Ectodermal cell (in vitro differentiated cells): ENCODE results near the gene PPP2R5D.
A peak's percentile ranks its signal among the peaks of the same experiment; 100 is the strongest.
"Not testable (repeated sequence)": the region's sequence is repeated elsewhere in the genome, so short reads cannot be mapped to it uniquely, and the experiment has no call there.

Source experiments
- H3K27ac ChIP-seq: 2 replicates; pipeline ENCODE4 v1.7.0; 2013; ENCODE audit warnings: mild to moderate bottlenecking, low read depth, low read length; ENCODE audit not compliant: insufficient read depth, poor library complexity, severe bottlenecking
- H3K27me3 ChIP-seq: 2 replicates; pipeline ENCODE4 v1.7.0; 2013; ENCODE audit warnings: mild to moderate bottlenecking, low read length; ENCODE audit not compliant: insufficient read depth, control insufficient read depth, poor library complexity, severe bottlenecking
- H3K36me3 ChIP-seq: one replicate; pipeline ENCODE4 v1.7.0; 2013; ENCODE audit warnings: low read length; ENCODE audit not compliant: control insufficient read depth, insufficient read depth
- H3K4me1 ChIP-seq: one replicate; pipeline ENCODE4 v1.7.0; 2013; ENCODE audit warnings: low read length; ENCODE audit not compliant: control insufficient read depth, insufficient read depth
- H3K4me3 ChIP-seq: 2 replicates; pipeline ENCODE4 v1.7.0; 2013; ENCODE audit warnings: low read depth, low read length, control low read depth; ENCODE audit not compliant: insufficient read depth
- H3K9me3 ChIP-seq: 2 replicates; pipeline ENCODE4 v1.7.0; 2013; ENCODE audit warnings: mild to moderate bottlenecking, low read length, moderate library complexity; ENCODE audit not compliant: control insufficient read depth
- WGBS, 2 experiments: methylation state at CpG; one replicate each; pipeline ENCODE4 v1.1.7; 2013; ENCODE audit warnings: missing lambda C conversion rate in 2 of 2; 5-methylcytosine and 5-hydroxymethylcytosine counted together

PPP2R5D gene

GRCh38 chr6:42942444-42942843 lies 41.9 kb upstream of the PPP2R5D start:
- Histone ChIP-seq H3K27ac (no peak overlapping the region), H3K9me3 (no peaks in the 10 kb centered on the region), H3K4me3 (no peak overlapping the region), H3K27me3 (no peaks in the 10 kb centered on the region), H3K4me1 (no peaks in the 10 kb centered on the region), H3K36me3 (peaks cover 6% of the 10 kb centered on the region)
- 91 to 93% methylated on average over 7 of the region's 7 CpGs for WGBS, 2 experiments

GRCh38 chr6:42947950-42948349 lies 36.4 kb upstream of the PPP2R5D start:
- Histone ChIP-seq H3K36me3 (no peaks in the 10 kb centered on the region), H3K27me3 (no peaks in the 10 kb centered on the region), H3K4me1 (no peaks in the 10 kb centered on the region), H3K27ac (no peak overlapping the region), H3K9me3 (no peaks in the 10 kb centered on the region), H3K4me3 (no peak overlapping the region)

DNA sequence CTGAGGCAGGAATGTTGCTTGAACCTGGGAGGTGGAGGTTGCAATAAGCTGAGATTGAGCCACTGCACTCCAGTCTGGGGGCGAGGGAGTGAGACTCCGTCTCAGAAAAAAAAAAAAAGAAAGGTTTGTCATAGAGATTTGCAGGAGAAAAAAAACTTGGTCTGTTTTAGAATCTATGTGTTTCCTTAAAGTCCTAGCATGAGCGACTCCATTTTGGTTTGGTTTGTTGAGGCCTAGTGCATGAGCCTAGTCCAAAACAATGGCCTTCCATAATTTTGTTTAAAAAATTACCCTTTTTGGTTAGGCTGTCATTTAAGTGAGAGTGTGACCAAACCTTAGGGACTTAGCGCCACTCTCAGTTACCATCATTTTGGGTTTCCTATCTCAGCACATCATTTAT lies 32.0 kb upstream of the PPP2R5D start:
- Histone ChIP-seq H3K36me3 (no peaks in the 10 kb centered on the region), H3K4me3 (no peak overlapping the region)

DNA sequence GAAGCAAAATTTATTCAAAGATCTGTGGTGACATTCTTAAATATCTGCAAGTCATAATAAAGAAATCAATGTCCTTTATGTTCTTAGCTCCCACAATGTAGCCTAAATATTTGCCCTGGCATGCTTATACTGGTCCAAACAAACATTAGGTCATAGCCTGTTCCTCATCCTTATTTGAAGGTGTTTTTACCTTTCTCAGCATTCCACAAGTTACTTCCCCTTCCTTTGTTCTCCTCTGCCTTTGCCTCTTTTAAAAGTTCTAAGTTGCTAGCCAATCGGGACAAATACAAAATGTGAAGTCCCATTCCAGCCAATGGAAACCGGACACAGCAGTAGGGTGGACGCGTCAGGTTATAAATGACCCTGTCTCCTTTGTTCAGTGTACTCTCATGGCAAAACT lies 30.0 kb upstream of the PPP2R5D start:
- H3K4me1 ChIP-seq, H3K9me3 ChIP-seq, H3K36me3 ChIP-seq, H3K27me3 ChIP-seq, H3K4me3 ChIP-seq, H3K27ac ChIP-seq: not testable (repeated sequence)
- WGBS, 2 experiments = 95 to 97% methylated on average over 4 of the region's 4 CpGs

More for the DNA sequence above, 32.0 kb upstream of the PPP2R5D start:
- Histone ChIP-seq H3K27ac (no peak overlapping the region), H3K9me3 (no peaks in the 10 kb centered on the region), H3K4me1 (no peaks in the 10 kb centered on the region), H3K27me3 (no peaks in the 10 kb centered on the region)
- 93% methylated on average over 4 of the region's 4 CpGs for WGBS, 2 experiments

- Histone ChIP-seq H3K27me3 (peaks cover 36% of the 10 kb centered on the region), H3K9me3 (no peaks in the 10 kb centered on the region), H3K4me3 (no peak overlapping the region), H3K27ac (no peak overlapping the region), H3K36me3 (no peaks in the 10 kb centered on the region), H3K4me1 (no peaks in the 10 kb centered on the region)
- WGBS, 2 experiments = 91 to 94% methylated on average over 8 of the region's 8 CpGs
These were observed 26.2 kb upstream of the PPP2R5D start for GRCh38 chr6:42958125-42958524.

- H3K4me3 ChIP-seq = no peak overlapping the region
These were observed 24.5 kb upstream of the PPP2R5D start for GRCh38 chr6:42959917-42960242.

DNA sequence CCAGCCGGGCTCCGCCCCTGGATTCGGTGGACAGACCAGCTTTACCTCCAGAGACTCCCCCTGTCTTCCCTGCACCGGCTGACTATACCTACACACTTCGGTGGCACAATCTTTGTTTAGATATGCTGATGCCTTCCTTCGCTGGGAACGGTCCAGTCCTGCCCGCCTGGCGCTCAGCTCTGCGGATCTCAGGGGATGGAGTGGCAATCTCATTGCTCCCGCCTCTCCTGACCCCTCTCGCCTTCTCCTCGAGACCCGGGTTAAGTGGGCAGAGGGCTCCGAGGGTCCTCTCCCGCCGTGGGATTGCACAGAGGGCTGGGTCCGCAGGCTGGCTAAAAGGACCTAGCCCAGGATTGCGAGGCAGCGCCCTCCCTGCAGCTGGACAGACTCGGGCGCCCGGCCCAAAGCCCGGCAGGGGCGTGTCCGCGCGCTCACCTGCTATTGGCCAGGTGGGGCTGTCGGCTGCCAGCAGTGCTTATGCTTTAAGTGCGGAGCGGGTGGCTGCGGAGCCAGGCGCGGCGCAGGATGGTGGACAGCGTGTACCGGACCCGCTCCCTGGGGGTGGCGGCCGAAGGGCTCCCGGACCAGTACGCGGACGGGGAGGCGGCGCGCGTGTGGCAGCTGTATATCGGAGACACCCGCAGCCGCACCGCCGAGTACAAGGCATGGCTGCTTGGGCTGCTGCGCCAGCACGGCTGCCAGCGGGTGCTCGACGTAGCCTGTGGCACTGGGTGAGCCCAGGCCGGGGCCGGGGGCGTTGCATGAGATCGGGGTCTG lies 23.9 kb upstream of the PPP2R5D start, which contains the start of gene GNMT:
Gene GNMT (plus strand): TSS at position 512 of the 777 bp plus-strand sequence. CDS start 14 bp downstream, at position 526.
- Histone ChIP-seq H3K27me3 (peaks cover 36% of the 10 kb centered on the region), H3K9me3 (no peaks in the 10 kb centered on the region), H3K4me3 (peak within 1 kb of the TSS; percentile 34), H3K27ac (no peak within 1 kb of the TSS), H3K4me1 (no peaks in the 10 kb centered on the region), H3K36me3 (no peaks in the 10 kb centered on the region)
- 4% methylated on average over 62 of the region's 62 CpGs for WGBS, 2 experiments

More at GRCh38 chr6:42959917-42960242, 24.5 kb upstream of the PPP2R5D start:
- Histone ChIP-seq H3K27me3 (peaks cover 36% of the 10 kb centered on the region), H3K9me3 (no peaks in the 10 kb centered on the region), H3K27ac (no peak overlapping the region), H3K4me1 (no peaks in the 10 kb centered on the region), H3K36me3 (no peaks in the 10 kb centered on the region)
- WGBS, 2 experiments = 40 to 41% methylated on average over 13 of the region's 13 CpGs

GRCh38 chr6:42961020-42961470 lies 23.3 kb upstream of the PPP2R5D start:
- WGBS, 2 experiments = 39 to 41% methylated on average over 15 of the region's 15 CpGs
- peak overlapping the region; percentile 34 for H3K4me3 ChIP-seq
- H3K9me3 ChIP-seq = no peaks in the 10 kb centered on the region

DNA sequence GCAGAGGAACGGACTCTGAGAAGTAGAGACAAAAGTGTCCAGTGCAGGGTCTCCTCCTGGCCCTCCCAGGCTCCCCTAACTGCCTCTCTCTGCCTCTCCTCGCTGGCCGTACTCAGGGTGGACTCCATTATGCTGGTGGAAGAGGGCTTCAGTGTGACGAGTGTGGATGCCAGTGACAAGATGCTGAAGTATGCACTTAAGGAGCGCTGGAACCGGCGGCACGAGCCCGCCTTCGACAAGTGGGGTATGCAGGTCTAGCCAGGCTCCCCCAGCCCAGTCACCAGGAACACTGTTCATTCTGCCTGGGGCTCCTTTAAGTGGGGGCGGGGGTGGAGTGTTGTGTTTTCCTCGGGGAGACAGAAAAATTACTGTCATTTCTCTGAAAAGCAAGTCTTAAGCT lies 22.3 kb upstream of the PPP2R5D start:
- WGBS, 2 experiments = 94% methylated on average over 12 of the region's 12 CpGs
- Histone ChIP-seq H3K4me1 (no peaks in the 10 kb centered on the region), H3K4me3 (no peak overlapping the region), H3K9me3 (no peaks in the 10 kb centered on the region), H3K36me3 (no peaks in the 10 kb centered on the region), H3K27me3 (peaks cover 36% of the 10 kb centered on the region), H3K27ac (no peak overlapping the region)

More at GRCh38 chr6:42961020-42961470, 23.3 kb upstream of the PPP2R5D start:
- Histone ChIP-seq H3K27ac (no peak overlapping the region), H3K27me3 (peaks cover 36% of the 10 kb centered on the region), H3K4me1 (no peaks in the 10 kb centered on the region), H3K36me3 (no peaks in the 10 kb centered on the region)

GRCh38 chr6:42962502-42963178 lies 21.7 kb upstream of the PPP2R5D start:
- no peaks in the 10 kb centered on the region for H3K9me3 ChIP-seq
- H3K4me1 ChIP-seq = no peaks in the 10 kb centered on the region
- WGBS, 2 experiments = 91 to 92% methylated on average over 12 to 13 of the region's 13 CpGs

More at GRCh38 chr6:42962502-42963178, 21.7 kb upstream of the PPP2R5D start:
- H3K36me3 ChIP-seq = no peaks in the 10 kb centered on the region
- H3K4me3 ChIP-seq = no peak overlapping the region
- peaks cover 36% of the 10 kb centered on the region for H3K27me3 ChIP-seq
- H3K27ac ChIP-seq = no peak overlapping the region
